HG03159 (cell line): ENCODE results near the gene RGN.
A peak's percentile ranks its signal among the peaks of the same experiment; 100 is the strongest.
"Not testable (repeated sequence)": the region's sequence is repeated elsewhere in the genome, so short reads cannot be mapped to it uniquely, and the experiment has no call there.

Experiments used
- ATAC-seq: cut with Tn5 transposase; IDR thresholded peaks from one replicate; pipeline ENCODE4 v1.9.1; 2021; ENCODE audit warnings: mild to moderate bottlenecking, moderate library complexity; ENCODE audit not compliant: unreplicated experiment

RGN gene

DNA sequence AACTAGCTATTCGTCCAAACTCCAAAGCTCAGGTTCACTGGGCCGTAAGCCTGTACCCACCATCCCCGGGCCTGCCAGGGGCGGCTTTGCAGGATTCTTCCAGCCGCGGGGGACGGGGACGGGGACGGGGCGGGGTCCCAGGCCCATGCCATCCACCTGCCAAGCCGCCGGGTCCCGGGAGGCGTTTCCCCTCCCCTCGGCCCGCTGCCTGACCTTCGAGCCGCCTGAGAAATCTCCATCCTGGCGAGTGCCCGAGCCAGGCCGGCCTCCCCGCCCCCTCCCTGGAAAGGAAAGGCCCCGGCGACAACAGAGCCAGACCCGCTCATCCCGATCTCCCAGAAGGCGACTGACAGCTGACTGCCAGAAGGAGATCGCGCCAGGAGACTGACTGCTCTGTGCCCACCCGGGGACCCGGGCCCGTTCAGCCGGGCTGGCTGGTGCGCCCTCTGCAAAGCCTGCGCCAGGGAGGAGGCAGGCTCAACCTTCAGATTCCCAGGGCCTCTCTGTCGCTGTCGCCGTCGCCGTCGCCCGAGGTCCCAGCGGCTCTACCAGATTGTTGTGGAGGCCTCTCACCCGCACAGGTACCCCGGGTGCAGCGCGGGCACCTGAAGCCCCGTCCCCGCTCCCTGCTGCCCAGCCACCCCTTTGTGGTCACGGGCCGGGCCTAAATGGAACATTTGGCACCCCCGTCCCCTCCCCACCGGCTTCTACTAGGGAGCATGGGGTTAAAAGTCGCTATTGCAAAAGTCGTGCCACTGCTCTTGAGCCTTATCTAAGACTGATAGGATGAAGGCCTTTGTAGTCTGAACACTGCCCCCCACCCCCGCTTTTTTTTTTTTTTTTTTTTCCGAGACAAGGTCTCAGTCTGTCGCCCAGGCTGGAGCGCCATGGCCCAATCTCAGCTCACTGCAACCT, at the start of gene RGN:
RGN (plus strand) TSS at position 315 of the 915 bp plus-strand sequence. CDS start 2,702 bp downstream, outside the sequence.
- no peak for ATAC-seq

DNA sequence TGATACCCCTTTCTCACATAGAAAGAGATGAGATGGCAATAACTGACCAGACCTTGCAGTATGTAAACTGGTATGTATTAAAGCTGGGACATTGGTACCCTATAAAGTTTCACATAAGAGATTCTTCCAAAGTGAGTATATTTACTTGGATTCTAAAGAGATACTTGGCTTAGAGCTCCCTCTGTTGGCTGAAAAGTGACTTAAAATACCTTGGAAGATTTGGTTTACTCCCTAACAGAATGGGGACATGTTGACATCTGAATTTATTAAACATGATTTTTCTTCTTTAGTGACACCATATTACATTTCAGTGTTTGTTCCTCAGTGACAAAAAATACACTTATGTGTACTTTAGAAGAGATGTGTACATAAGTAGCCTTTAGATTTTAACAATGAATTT, 47.9 kb upstream of the RGN start:
- no peak for ATAC-seq

DNA sequence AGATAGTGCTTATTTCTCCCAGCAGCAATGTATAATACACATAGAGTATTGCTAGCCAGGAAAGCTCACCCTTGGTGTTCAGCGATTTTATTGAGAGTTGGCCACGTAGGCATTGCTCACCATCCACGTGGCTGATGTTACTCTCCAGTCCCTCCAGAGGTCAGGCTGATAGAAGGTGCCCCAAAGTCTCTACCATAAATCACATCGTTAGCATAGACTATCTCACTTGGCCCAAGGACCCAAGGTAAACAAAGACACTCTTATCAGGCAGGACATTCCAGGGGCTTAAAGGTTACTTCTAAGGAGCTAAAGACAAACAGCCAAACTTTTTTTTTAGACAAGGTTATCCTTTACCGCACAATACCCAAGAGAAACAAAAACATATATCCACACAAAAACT, 30.3 kb upstream of the RGN start:
- ATAC-seq = no peak

DNA sequence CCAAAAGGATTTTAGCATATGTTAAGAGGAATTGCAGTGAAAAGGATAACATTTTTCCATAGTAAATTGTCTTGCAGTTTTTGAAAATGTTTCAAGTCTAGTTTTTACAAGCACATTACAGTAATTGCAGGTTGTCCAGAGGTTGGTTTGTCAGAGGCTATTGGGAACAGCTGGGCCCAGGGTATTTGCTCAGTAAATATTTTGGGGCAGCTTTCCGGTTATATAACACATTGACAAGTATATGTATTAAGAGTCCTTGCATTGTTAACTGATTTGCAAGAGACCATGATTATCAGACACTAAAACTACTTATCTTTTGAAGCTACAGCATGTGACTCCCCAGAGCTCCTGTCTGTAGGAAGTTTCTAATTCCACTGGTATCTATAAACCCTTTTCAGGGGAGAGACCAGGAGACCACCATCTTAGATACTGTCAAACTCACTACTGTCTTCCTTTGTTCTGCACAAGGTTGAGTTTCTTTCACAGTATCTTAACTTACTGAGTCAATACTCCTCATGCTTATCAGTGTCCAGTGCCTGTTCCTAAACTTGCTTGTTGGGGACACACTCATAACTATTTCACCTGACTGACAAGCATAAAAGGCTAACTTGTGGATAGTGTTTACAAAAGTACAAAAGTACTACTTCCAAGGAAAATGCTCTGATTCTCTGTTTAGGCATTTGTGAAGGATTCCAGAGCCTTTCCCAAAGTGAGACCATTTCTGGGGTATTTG, 18.9 kb upstream of the RGN start:
- ATAC-seq = no peak

DNA sequence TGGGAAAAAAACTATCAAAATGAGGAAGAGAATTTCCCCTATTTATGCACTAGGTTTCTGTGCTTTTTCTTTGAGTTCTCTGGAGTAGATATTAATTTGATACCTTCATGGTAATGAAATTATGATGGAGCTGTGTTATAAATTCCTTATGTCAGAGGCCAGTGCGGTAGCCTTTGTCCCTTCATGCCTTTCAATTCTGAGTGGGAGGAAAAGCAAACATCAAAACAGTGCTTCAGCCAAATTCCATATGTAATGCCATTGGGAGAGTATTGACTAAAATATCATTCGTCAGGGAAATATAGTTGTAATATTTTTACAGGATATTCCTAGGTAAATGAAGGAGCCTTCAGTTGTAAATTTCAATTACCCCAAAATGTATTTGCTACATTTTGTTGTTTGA, 17.5 kb upstream of the RGN start:
- ATAC-seq = no peak

DNA sequence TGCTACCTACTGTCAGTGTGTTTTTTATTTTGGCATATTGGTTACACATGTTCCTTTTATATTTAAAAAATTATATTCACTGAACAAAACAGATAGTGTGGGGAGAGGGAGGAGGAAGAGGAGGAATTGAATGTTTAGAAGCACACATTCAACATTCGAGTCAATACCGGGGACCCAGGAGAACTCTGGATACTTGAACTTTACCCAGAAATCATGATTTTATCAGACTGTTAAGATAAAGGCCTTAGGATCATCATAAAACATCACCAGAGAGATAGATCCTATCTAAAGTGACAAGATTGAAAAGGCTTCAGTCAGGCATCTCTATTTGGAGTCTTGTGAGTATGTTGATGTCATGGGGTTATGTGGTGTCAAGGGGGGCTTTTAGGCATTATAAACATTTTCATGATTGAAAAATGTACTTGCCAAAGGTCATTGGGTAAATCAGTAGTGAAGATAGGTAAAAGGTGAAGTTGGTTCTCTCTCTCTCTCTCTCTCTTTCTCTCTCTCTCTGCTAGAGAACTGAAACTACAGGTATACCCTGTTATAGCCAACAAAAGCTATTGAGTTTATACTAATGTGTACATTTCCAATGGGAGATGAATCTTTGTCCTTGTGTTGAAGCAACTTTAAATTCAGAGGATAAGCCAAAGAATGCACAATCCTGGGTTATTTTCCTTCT, 16.9 kb upstream of the RGN start:
- ATAC-seq = no peak

DNA sequence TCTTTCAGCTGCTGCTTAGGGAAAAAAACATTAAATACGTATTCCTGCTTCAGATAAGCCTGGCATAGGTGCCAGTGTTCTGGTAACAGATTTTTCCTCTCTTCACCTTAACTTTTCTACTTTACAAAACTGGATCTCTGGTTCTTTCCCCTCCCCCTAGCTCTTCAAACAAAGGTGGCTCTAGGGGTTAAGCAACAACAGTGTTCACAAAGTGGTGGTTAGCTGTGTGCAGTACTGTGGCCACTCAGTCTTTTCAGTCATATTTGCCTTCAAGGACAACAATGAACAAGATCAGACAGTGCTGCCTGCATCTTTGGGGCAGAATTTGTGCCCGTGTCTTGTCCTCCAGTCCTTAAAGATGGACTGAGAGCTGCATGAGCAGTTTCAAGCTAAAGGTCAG, 15.1 kb upstream of the RGN start:
- no peak for ATAC-seq

DNA sequence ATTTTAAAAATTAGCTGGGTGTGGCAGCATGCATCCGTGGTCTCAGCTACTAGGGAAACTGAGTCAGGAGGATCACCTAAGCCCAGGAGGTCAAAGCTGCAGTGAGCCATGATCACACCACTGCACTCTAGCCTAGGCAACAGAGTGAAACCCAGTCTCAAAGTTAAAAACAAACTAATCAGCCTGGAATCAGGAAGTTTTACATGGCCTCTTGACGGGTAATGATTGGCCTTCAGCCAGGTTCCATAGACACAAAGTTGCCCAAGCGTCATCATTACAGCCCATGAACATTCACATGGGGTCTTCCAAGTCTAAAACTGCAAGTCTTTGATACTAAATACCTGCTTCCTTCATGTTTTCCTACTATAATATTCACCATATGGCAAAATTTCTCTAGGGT, 10.0 kb upstream of the RGN start:
- ATAC-seq = no peak

DNA sequence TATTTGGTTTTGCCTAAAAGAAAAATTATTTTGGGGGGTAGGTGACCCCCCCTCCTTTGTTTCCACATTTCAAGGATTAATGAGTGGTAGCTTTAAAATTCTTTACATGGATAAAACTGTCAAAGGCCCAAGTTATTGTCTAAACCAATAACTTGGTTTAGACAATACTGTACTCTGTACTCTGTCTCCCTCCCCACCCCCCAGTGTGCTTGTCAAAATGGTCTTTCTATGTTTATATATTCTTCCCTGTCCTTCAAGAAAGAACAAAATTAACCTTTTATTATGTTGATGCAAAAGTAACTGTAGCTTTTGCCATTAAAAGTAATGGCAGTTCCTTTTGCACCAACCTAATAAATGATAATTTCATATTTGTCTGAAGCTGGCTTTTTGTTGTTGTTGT, 9.5 kb upstream of the RGN start:
- ATAC-seq = no peak

DNA sequence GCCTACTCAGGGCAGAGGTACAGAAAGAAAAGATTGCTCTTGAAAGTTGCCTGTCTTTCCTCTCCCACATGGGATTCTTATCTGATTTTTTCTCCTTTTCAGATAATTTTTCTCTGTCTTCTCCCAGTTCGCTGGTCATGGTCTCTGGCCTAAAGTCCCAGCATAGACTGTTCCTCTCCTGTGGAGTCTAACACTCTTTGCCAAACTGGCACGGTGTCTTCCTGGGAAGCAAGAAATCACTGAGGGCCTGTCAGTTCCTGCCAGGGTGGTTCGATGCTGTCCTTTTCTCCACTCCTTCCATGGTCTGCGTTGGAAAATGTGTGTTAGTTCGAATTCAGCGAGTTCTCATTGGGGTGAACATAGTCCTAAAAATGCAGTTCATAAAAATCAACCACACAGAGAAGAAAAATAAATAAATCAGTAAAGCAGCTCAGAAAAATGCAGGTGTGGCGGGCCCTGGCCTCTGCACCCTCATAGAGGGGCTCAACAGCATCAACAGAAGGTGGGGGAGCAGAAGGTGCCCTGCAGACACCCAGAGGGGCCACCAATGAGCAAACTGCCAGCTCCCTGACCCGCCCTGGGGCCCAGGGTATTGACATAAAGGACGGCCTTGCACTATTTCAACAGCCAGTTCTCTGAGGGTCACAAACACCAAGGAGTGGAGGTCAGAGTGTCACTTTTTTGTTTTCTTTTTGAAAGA, 2.1 kb downstream of the RGN start:
- ATAC-seq = no peak

DNA sequence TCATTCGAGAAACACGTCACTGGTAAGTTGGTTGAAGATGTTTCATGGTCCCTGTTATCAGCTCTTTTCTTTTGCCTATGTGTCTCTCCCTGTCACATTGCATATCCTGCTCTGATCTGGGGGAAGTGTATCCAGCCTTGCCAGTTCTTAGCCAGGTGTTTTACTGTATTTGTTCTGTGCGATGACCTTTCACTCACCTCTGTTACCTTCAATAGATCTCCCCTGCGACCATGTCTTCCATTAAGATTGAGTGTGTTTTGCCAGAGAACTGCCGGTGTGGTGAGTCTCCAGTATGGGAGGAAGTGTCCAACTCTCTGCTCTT, 2.6 kb downstream of the RGN start:
- ATAC-seq = no peak

DNA sequence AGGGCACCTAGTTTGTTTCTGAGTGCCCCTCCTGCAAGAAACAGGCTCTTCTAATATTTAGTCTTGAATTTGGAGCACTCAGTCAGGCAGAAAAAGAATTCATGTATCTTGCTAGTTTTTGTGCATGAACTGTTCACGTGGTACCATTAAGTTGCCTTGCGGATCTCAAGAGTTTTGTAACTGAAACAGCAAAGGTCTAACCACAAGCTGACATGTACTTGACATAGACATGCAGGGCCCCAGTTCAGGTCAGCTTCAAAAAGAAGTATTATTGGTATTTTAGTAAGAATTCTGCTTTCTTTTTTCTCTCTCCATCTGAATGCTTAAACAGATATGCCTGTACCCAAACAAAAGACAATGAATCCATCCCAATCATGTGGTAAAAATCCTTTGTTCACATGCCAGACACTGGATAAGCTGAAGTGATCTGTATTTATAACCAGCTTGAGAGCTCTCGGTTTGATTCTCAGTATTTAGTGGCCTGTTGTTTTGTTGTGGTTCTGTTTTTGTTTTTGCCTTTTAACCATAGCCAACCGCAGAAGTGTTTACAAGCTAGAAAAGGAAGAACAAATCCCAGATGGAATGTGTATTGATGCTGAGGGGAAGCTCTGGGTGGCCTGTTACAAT, 13.0 kb downstream of the RGN start:
- ATAC-seq = peak; percentile 76

DNA sequence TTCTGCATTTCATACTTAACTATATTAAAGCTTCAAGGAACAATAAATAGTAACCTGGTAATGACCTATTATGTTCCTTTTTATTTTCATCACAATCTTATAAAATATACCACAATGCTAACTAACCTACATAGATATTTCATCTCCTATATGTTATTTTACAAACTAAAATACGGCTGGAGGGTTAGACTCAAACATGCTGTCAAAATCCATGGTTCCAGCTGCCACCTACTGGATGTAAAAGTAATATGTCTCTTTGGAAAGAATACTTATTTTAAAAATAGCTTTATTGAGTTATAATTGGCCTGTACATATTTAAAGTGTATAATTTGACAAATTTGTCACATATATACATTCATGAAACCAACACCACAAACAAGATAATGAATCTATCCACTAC, 15.0 kb downstream of the RGN start:
- ATAC-seq = no peak

DNA sequence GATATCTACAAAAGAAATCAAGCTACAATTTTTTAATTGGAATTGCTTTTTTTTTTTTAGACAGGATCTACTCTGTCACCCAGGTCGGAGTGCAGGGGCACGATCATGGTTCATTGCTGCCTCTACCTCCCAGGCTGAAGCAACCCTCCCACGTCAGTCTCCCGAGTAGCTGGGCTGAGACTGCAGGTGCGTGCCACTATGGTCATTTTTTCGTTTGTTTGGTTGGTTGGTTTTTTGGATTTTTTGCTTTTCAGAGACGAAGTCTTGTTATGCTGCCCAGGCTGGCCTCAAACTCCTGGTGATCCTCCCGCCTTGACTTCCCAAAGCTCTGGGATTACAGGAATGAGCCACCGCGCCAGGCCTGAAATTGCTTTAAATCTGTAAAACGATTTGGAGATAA, 15.6 kb downstream of the RGN start:
- ATAC-seq = no peak

DNA sequence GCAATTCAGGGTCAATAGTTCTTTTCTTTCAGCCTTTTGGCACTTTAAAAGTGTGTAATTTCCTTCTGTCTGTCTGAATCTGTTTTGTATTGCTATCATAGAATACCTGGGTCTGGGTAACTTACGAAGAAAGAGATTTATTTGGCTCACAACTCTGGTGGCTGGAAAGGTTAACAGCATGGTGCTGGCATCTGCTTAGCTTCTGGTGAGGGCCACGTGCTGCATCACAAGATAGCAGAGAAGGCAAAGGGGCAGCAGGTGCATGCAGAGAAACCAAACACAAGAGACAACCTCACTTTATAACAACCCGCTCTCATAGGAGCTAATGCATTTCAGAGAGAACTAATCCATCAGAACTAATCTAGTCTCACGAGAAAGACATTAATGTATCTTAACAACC, 18.8 kb downstream of the RGN start:
- ATAC-seq = no peak

DNA sequence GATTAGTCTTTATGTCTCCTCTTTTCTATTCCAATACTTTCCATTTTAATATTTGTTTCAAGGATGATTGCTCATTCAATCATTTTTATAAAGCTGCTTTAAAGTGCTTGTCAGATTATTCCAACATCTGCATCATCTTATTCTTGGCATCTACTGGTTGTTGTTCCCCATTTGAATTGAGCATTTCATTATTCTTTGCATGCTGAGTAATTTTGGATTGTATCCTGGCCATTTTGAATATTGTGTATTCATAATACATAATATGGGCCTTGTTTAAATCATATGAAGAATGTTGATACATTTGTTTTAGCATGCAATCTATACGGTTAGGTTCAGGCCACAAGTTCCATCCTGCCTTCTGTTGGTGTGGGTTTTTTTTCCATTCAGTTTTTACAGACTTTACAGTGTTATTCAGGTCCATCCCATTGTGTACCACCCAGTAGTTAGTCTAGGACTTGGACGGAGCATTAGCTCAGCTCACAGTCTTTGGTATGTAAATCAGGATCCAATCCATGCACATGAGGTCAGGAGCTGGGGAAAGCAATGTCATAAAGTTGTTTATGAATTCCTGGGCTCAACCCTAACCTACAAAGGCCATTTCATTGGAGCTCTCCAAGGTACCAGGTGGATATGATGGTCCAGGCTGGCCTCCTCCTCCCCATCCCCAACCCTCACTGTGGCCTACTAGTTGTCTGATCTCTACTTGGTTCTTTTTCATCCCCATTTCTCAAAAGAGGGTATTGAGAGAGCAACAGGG, 20.3 kb downstream of the RGN start:
- no peak for ATAC-seq

DNA sequence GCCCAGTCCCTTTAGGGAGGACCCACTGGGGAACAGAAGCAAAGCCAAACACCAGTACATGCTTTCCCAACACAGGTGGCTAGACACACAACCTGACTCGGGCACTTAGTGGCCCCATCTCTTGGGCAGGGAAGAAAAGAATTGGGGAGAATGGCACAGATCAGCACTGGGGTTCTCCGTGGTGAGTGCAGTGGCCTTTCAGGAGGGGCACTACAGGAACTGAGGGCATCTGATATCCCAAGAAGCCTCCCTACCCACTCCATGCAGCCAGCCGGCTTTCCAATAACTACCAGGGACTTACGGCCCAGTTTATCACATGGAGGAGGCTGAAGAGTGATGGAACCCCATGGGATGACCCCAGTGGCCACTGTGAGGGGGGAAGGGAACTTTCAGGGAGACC, 23.0 kb downstream of the RGN start:
- ATAC-seq = no peak

DNA sequence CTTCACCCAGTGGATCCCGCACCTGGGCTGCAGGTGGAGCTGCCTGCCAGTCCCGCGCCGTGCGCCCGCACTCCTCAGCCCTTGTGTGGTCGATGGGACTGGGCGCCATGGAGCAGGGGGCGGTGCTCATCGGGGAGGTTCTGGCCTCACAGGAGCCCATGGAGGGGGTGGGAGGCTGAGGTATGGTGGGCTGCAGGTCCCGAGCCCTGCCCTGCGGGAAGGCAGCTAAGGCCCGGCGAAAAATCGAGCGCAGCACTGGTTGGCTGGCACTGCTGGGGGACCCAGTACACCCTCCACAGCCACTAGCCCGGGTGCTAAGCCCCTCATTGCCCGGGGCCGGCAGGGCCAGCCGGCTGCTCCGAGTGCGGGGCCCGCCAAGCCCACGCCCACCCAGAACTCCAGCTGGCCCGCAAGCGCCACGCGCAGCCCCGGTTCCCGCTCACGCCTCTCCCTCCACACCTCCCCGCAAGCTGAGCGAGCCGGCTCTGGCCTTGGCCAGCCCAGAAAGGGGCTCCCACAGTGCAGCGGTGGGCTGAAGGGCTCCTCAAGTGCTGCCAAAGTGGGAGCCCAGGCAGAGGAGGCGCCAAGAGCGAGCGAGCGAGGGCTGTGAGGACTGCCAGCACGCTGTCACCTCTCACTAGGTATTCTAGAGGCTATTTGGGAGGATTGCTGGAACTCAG, 32.8 kb downstream of the RGN start:
- ATAC-seq = not testable (repeated sequence)

DNA sequence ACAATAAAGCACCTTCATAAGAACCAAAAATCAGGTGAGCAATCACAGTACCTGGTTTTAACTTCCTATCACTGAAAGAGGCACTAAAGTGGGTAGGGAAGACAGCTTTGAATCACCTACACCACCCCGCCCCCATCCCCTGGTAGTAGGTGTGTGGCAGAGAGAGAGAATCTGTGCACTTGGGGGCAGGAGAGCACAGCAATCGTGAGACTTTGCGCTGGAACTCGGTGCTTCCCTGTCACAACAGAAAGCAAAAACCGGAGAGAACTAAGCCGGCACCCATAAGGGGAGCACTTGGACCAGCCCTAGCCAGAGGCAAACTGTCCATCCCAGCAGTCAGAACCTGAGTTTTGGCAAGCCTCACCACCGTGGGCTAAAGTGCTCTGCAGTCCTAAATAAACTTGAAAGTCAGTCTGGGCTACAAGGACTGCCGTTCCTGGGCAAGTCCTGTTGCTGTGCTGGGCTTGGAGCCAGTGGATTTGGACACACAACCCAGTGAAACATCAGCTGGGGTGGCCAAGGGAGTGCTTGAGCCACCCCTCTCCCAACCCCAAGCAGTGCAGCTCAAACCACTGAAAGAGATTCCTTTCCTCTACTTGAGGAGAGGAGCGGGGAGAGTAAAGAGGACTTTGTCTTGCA, 34.2 kb downstream of the RGN start:
- ATAC-seq = no peak
